ENCODE measurements around the gene AUTS2.

Gene AUTS2

DNA sequence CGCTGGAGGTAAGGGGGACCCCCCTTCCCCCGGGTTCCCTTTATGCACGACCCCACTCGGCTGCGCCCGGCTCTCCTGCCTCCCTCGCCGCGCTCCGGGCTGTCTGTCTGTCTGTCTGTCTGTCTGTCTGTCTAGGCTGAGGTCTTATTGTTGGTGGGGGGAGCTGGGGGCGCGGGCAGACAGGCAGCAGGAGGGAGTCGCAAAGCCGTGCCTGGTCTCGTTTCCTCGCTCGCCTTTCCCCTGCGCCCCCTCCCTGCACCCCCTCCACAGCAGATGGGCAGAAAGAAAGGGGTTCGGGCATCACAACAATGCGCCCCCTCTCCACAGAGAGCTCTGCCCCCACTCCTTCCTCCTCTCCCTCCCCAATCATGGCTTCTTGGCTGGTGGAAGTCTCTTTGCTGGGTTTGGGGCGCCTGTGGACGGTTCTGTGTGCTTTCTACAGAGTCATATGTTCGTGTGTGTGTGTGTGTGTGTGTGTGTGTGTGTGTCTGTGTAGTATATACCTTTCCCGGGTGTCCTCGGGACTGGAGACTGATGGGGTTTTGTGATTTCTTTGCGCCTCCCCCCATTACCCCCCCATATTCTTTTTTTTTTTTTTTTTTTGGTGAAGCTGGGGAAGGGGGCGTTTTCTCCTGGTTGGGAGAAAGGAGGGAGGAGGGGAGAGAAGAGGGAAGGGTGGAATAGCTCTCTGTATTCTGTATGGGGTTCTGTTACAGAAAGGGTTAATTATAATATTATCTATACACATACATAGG, 1.9 kb downstream of the AUTS2 start:
- in situ Hi-C loops (cut with MboI; ENCODE audit: low sequenced_read_pairs): no loop called here

DNA sequence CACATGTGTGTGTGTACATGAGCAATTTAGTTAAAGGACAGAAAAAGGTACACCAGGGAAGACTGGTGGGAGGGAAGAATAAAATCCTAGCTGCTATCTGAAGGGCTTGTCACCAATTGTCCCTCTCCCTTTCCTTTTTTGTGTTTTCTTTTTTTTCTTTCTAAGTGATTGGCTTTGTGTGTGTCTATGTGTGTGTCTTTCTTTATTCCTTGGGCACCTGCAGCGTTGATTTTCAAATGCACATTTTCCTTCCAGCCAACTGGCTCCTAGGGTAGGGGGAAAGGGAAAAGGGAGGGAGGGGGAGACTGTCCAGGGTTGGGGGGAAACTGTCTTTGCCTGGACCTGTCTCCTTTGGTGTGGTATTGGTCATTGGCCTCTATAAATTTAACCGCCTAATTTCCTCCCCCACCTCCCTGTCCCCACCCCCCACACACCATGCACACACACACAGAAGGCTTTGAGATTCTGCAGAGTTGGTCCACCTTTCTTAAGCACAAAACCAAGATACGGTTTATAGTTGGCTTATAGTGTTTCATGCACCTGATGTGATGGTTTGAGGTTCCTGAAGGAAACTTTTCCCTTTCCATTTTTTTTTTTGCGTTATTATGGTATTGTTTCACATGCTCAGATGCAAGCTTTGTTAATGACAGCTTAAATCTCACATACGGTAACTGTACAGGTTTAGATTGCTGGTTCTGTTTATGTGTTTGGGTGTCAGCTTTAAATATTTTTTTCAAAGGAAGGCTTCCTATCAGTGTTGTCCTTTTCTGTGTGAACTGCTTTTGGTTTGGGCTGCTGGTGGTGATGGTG, 2.6 kb downstream of the AUTS2 start:
- in situ Hi-C loops (cut with MboI; ENCODE audit: low sequenced_read_pairs): no loop called here

DNA sequence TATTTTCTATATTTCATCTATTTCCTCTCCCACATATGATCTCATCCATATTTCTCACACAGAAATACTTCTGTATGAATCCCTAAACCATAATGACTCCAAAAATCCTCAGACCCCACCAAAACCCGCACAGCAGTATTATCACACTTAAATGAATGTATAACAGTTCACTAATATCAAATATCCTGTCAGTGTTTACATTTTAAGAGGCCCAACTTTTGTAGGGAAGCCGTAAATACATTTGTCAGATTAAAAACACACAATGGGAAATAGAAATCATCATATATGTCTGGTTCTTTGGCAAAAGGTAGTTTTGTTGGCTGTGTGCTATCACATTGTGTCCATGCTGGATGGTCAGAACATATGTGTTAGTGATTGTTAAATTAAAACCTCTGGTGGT, 4.2 kb downstream of the AUTS2 start:
- in situ Hi-C loops (cut with MboI; ENCODE audit: low sequenced_read_pairs): no loop called here

DNA sequence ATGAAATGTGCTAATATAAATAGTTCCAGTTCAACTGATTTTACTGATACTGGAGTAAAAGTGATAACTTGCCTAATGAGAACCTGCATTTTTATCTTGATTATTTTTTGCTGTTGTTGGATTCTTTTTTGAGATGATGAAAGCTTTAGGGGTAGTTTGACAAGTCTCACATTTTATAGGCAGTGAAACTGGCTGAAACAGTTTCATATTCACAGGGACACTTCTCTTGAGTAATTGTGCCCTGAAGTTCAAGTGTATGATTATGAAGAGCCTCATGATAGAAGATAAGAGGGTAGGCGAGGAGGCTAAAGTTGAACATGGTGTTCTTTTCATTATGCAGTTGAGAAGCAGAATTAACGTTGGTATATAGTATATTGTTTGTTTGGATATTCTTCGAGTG, 5.1 kb downstream of the AUTS2 start:
- in situ Hi-C loops (cut with MboI; ENCODE audit: low sequenced_read_pairs): no loop called here

DNA sequence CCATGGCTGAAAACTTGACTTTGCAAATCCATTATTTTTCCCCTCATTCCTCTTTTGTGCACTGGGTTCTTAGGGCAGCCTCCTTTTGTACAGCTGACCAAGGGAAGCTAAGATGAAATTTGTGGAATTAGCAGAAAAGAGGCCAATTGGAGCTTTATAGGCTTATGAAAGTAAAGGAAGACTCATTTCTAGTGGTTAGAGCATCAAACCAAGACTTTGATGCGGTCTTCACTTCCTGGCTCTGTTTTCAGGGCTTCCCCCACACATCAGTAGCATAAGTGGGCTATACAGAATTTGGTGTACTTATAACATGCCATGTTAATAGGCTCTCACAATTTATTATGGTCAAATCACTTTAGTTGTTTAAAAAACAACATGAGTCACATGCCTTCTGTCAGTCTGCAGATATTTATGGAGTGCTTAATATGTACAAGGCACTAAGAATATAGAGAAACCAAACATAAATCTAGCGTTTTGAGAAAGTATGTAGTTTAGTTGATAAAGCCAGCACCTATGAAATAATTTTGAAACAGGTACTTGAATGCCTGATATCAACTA, 5.7 kb downstream of the AUTS2 start:
- in situ Hi-C loops (cut with MboI; ENCODE audit: low sequenced_read_pairs): no loop called here

DNA sequence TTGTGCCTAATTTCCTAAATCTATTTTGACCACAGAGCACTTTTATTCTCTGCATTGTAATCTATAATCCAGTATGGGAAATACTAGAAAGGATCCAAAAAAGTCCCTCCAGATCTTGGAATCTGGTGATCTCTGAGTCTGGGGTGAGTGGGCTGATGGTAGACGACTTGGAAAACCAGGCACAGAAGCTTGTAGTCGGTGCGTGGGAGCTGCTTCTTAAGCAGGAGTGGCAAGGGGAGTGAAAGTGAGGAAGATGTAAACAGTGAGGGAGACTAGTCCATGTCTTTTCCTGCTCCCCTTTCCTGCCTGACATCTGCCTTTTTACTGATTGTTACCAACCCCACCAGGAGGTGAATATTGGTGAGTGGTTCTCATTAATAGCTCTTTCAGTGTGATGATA, 6.8 kb downstream of the AUTS2 start:
- in situ Hi-C loops (cut with MboI; ENCODE audit: low sequenced_read_pairs): no loop called here

DNA sequence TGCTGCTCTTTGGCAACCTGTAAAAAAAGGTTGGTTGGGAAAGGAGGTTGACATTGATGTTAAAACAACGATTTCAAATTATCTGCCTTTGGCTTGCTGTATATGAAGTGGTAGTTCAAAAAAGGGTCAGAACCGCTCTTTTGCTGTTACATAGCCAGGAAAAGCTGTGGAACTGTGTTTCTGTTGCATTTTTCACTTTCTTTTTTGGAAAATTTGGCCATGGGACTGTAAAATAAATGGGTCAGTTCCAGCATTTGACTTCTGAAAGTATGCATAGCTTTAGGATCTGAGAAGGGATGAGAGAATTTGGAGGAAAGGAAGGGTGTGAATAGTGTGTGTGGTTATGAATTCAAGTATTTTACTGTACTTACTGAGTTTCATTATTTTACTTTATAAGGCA, 7.3 kb downstream of the AUTS2 start:
- in situ Hi-C loops (cut with MboI; ENCODE audit: low sequenced_read_pairs): no loop called here

DNA sequence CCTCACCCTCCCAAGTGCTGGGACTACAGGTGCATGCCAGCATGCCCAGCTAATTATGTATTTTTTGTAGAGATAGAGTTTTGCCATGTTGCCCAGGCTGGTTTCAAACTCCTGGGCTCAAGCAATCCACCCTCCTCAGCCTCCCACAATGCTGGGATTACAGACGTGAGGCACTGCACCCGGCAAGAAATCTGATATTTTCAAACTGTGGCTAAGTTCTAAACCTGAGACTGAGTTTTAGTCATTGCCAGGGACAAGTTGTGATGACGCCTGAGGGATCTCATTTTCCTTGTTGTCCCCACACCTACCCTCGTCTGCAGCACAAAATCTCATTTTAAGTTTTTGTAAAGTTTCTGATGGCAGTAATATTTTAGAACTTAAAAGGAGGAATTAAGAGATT, 9.8 kb downstream of the AUTS2 start:
- in situ Hi-C loops (cut with MboI; ENCODE audit: low sequenced_read_pairs): no loop called here

DNA sequence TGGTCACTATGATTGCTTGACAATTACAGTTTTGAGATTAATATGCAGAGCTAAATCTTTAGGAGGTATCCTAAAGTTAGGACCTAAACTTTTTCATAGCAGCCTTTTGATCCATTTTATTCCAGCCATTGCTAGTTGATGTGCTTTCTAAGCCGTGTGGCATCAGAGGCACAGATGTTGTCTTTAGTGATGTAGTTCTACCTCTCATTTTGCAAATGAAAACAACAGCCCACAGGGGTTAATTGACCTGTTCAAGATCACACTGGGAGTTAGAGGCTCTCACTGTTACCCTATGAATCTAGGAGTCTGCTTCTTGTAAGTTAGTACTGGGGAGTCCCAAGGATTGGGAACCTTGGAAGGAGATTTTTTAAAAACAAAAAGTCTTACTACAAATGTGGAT, 10.6 kb downstream of the AUTS2 start:
- in situ Hi-C loops (cut with MboI; ENCODE audit: low sequenced_read_pairs): no loop called here

DNA sequence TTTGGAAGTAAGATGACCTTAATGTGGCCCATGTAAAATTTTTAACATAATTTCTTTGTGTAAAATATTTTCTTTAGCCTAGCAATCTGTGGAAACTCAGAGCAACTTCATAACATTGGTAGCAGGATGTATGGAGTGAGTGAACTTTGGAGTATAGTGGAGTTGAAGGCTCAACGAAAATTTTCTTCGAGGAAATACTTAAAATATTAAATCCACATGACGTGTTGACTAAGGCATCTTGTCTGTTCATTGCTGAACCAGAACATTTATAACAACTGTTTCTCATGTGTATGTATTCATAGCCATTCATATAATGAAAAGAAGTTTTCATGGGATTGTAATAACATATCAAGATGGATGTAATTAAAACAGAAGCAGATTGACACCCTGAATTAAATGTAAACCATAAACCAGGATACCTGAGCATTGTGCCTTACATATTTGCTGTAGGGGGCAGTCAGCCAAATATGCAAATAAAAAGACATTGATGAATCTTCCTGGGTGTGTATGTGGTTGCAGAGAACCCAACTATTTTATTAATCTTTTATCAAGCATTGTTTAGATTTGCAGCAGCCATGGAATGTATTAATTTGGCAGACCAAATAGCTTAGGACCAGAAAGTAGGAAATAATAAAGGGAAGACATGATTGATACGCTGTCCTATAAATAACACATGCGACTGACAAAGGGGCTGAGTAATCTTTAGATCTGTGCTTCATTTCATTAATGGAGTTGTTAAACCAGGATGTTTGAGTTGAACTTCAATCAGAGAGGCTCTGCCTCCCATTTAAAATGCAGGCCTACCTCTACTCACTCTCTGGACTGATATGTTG, 11.5 kb downstream of the AUTS2 start:
- in situ Hi-C loops (cut with MboI; ENCODE audit: low sequenced_read_pairs): no loop called here

DNA sequence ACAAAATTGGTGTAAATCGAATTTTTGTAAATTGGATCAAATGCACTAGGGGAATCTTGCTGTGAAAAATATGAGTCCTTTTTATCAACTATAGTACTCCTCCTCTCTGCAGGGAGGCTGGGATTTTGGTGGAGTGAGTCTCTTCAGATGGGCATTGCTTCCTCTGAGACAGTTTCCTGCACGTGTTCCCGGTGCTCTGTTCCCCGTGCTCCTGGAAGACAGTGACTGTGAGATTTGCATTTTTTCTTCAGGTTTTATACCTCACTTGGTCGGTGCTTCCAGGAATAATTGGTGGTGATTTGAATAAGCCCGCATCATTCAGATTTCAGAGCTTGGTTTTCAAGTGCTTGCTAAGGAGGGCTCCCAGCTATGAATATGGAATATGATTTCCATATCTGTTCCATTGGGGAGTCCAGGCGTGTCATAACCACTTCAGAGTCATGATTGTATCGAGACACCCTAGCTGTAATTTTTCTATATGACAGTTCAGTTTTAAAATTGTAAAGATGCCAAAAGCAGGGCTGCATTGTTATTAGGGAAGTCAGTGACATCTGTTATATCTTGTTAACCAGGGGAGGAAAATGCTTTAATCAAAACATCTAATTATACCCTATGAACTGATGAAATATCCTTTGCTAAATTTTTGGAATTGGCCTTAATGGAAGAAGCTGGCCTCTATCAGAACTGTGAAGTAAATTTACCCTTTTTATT, 12.3 kb downstream of the AUTS2 start:
- in situ Hi-C loops (cut with MboI; ENCODE audit: low sequenced_read_pairs): no loop called here

DNA sequence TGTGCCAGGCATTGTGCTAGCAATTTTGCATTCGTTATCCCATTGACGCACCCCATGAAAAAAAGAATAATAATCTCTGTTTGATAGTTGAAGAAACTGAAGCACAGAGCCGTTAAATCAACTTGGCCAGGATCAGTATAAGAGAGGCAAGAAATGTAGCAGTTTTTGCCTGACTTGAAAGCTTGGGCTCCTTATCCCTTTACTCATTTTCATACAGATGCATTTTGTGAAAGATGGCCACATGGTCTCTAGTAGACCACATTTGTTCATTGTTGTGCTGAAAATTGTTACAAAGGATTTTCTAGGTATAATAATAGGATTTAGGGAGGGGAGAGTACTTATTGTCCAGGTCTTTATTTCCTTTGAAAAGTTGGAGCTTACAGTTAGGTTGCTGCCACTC, 14.7 kb downstream of the AUTS2 start:
- in situ Hi-C loops (cut with MboI; ENCODE audit: low sequenced_read_pairs): no loop called here

DNA sequence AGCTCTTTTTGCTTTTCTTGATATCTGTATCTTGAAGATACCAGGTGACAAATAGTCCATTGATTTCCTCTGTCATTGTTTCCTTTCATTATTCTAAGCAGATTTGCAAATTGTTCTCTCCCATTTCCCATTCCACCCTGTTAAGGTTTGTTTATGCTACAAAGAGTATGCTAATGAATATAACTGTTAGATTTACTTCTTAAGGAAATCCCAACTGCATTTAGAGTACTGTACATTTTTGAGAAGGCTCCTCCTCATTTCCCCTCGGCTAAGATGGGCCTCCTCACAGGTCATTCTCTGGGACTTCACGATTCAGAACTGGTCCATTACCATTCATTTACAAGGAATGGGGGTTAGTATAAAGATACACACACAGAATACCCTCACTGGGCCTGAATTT, 15.6 kb downstream of the AUTS2 start:
- in situ Hi-C loops (cut with MboI; ENCODE audit: low sequenced_read_pairs): no loop called here

DNA sequence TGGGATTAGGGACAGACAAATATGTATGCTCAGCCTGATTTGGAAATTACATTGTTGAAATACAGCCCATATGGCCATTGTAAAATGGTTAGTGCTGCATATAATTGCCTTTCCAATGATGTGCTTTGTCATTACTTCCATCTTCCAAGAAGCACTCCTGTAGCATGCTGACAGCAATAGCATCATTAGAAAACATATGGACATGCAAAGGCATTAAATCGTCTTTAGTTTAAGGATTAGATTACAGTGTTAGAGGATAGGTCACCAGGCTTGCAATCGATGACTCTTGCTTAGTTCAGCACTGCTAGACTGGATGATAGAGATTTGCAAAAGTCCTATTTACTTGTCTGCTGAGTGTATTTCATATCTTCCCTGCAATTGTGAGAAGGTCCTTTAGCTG, 17.4 kb downstream of the AUTS2 start:
- in situ Hi-C loops (cut with MboI; ENCODE audit: low sequenced_read_pairs): no loop called here

DNA sequence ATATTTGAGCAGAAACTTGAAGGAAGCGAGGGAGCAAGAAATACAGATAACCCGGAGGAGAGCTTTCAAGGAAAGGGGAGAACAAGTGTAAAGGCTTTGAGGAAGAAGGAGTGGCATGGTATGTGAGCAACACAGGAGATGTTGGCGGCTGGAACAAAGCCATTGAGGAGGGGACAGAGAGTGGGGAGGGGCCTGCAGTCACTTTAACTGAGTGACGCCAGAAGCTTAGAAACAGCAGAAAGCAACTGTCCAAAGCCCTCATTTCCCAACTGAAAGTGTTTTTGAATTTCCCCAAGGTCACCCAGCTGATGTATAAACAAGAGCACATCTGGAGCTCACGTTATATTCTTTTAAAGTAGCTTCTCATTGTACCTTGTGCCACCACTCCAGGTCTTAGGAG, 19.1 kb downstream of the AUTS2 start:
- in situ Hi-C loops (cut with MboI; ENCODE audit: low sequenced_read_pairs): no loop called here

DNA sequence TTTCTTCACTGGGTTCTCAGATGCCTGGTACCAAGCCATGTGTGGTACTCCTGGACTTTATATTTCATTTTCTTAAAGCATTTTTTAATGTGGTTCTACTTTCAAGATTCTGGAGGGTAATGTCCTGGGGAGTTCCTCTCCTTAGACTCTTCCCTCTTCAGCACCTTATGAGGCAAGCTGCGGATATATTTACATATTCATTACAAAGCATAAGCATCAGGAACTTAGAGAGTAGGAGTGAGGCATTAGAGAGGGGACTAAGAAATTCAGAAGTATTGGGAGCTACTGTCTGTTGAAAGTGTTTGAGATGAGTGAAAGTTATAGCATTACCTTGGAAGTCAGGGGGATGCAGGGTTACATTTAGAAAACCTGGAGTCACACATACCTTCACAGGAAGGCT, 20.8 kb downstream of the AUTS2 start:
- in situ Hi-C loops (cut with MboI; ENCODE audit: low sequenced_read_pairs): no loop called here

DNA sequence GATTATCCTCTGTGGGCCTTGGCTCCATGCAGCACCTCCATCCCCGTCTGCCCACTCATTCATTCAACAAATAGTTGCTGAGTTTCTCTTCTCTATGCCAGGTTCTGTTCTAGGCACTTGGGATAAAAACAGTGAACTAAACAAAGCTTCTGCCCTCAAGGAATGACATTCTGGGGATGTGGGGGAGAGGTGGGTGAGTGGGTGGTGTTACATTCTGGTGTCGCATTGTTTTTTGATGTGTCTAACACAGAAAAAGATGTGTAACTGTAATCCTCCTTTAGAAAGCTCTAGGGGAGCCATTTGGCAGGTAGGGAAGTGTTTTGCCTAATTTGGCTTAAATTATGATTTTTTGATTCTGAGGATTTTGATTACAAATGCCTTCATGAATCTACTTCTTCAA, 21.4 kb downstream of the AUTS2 start:
- in situ Hi-C loops (cut with MboI; ENCODE audit: low sequenced_read_pairs): no loop called here

DNA sequence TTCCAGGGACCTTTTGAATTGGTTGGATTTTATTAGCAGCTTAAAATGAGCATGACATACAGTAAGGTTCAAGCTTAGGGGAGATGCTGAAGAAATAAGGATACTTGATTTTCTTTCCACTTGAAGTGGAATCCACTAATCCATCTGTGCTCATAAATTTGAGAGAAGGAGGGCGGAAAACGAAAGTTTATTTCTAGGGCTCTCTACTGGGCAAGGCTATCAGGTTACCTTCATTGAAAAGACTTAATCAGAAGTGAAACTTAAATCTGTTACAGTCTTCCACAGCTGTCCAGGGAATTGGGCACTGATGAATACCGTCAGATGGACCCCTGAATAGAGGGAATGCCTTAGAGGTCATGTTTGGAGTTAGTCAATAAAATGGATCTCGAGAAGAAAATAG, 21.8 kb downstream of the AUTS2 start:
- in situ Hi-C loops (cut with MboI; ENCODE audit: low sequenced_read_pairs): no loop called here

DNA sequence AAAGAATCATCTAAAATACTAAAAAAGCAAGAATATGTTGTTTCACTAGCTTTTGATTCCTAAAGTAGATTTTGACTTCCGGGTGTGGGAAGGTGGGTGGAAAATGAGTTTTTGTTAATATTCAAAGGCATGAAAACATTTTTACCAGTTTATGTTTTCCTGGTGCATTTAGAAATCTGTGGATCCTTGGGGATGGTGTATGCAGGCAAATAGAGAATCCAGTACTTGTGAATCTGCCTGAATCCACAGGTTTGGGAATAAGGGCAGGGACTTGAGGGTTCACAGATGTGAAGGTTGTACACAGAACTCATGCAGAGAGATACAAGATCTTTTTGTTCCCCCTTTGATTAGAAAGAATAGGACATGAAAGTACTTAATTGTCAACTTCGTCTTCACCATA, 22.4 kb downstream of the AUTS2 start:
- in situ Hi-C loops (cut with MboI; ENCODE audit: low sequenced_read_pairs): no loop called here

DNA sequence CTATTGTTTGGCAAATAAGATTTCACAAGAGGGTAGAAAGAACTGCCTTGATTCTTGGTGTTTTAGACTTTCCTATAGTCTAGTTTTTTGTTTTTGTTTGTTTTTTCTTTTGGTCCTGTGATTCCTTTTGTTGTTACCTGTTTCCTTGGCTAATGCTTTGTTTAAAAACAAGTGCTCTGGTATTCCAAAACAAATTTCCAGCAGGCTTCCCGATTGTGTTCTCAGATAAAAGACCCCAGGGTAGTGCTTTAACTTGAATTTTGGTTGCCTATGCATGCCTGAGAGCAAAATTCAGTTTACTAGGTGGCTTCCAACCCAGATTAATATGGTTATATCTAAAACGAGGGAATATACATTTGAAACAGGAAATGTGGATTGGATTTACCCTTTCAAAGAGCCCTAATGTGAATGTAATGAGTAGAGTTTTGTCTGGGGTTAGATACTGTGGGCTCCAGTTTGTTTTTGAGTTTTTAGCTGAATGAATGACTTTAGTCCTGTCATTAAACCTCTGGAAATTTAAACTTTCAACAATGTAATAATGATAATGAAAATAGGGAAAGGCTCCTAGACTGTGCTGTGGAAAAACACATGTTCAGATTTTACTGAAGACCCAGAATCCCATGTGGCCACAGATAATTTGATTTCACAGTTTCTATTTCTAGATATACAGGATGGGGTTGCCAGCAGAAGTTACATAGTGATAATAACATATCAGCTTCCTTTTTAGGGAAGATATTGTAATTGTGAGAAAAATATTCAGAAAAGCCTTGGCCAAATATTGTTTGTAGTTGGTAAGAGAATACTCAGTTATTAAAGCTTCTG, 23.9 kb downstream of the AUTS2 start:
- in situ Hi-C loops (cut with MboI; ENCODE audit: low sequenced_read_pairs): no loop called here
